ENCODE data around the gene DGKZ. TPM values are rescaled to one million over a fixed set of nuclear protein-coding genes. Genes with fewer than 3 reads are reported as not detected.
"Not testable (repeated sequence)": the region's sequence is repeated elsewhere in the genome, so short reads cannot be mapped to it uniquely, and the experiment has no call there.

DGKZ gene
- total and polyA plus RNA-seq, 4 donors = 33.3 to 63.2 (median 44.1) TPM

GRCh38 chr11:46369458-46370152 lies 22.3 kb downstream of the DGKZ start:
- Histone ChIP-seq H3K4me1 (ENCODE audit: control insufficient read depth in 5 of 5, insufficient read depth in 5 of 5, low read length in 5 of 5) (peaks cover 0 to 14% (median 3%) of the 10 kb centered on the region in 5 donors), H3K27me3 (ENCODE audit: control insufficient read depth in 3 of 3, insufficient read depth in 3 of 3, low read length in 2 of 3) (no peaks in the 10 kb centered on the region), H3K36me3 (ENCODE audit: control insufficient read depth in 4 of 4, insufficient read depth in 4 of 4, low read length in 4 of 4) (peaks cover 0 to 53% (median 4%) of the 10 kb centered on the region in 4 donors), H3K4me3 (no peak overlapping the region), H3K27ac (ENCODE audit: low read depth in 1 of 2, low read length in 1 of 2) (no peak overlapping the region), H3K9me3 (ENCODE audit: control insufficient read depth in 4 of 4, insufficient read depth in 3 of 4, low read length in 3 of 4) (no peaks in the 10 kb centered on the region), H3K9ac (ENCODE audit: insufficient read depth in 1 of 2, low read length in 2 of 2) (no peak overlapping the region)
- DNase-seq (peak; percentile 67 to 76 (median 70)), ATAC-seq (ENCODE audit: insufficient read depth, low FRiP score) (peak; percentile 48)
- WGBS, 2 donors = 70 to 79% methylated on average over 25 of the region's 25 CpGs
- TF ChIP-seq CTCF (IDR thresholded peaks at IDR 0.05; ENCODE audit: control extremely low read depth, extremely low read depth) = peak; percentile 50

- no peak overlapping the region for H3K4me3 ChIP-seq
- WGBS, 2 donors = 69 to 86% methylated on average over 13 of the region's 13 CpGs
- ATAC-seq (ENCODE audit: insufficient read depth, low FRiP score) = no peak
- H3K27me3 ChIP-seq (ENCODE audit: control insufficient read depth in 3 of 3, insufficient read depth in 3 of 3, low read length in 2 of 3) = no peaks in the 10 kb centered on the region
- peaks cover 0 to 14% (median 3%) of the 10 kb centered on the region in 5 donors for H3K4me1 ChIP-seq (ENCODE audit: control insufficient read depth in 5 of 5, insufficient read depth in 5 of 5, low read length in 5 of 5)
- H3K27ac ChIP-seq (ENCODE audit: low read depth in 1 of 2, low read length in 1 of 2) = no peak overlapping the region
- no peaks in the 10 kb centered on the region for H3K9me3 ChIP-seq (ENCODE audit: control insufficient read depth in 4 of 4, insufficient read depth in 3 of 4, low read length in 3 of 4)
- peak in 1 of 3 donors; percentile 43 for DNase-seq
- no peak overlapping the region for H3K9ac ChIP-seq (ENCODE audit: insufficient read depth in 1 of 2, low read length in 2 of 2)
- H3K36me3 ChIP-seq (ENCODE audit: control insufficient read depth in 4 of 4, insufficient read depth in 4 of 4, low read length in 4 of 4) = peaks cover 3 to 59% (median 6%) of the 10 kb centered on the region in 4 donors
- TF ChIP-seq CTCF (IDR thresholded peaks at IDR 0.05; ENCODE audit: control extremely low read depth, extremely low read depth) = no peak
Measured at GRCh38 chr11:46370253-46370652, 23.0 kb downstream of the DGKZ start.

- WGBS, 2 donors = 95% methylated on average over 19 of the region's 19 CpGs
Measured at GRCh38 chr11:46371262-46371661, 24.0 kb downstream of the DGKZ start.

GRCh38 chr11:46372086-46372485 lies 24.8 kb downstream of the DGKZ start:
- Histone ChIP-seq H3K9ac (ENCODE audit: insufficient read depth in 1 of 2, low read length in 2 of 2) (no peak overlapping the region), H3K27ac (ENCODE audit: low read depth in 1 of 2, low read length in 1 of 2) (no peak overlapping the region), H3K27me3 (ENCODE audit: control insufficient read depth in 3 of 3, insufficient read depth in 3 of 3, low read length in 2 of 3) (no peaks in the 10 kb centered on the region), H3K4me3 (no peak overlapping the region), H3K9me3 (ENCODE audit: control insufficient read depth in 4 of 4, insufficient read depth in 3 of 4, low read length in 3 of 4) (no peaks in the 10 kb centered on the region), H3K36me3 (ENCODE audit: control insufficient read depth in 4 of 4, insufficient read depth in 4 of 4, low read length in 4 of 4) (peaks cover 5 to 72% (median 6%) of the 10 kb centered on the region in 4 donors), H3K4me1 (ENCODE audit: control insufficient read depth in 5 of 5, insufficient read depth in 5 of 5, low read length in 5 of 5) (peaks cover 0 to 12% (median 1%) of the 10 kb centered on the region in 5 donors)
- peak in 2 of 3 donors; percentile 58 to 71 for DNase-seq
- WGBS, 2 donors = 85 to 89% methylated on average over 10 of the region's 10 CpGs
- TF ChIP-seq CTCF (IDR thresholded peaks at IDR 0.05; ENCODE audit: control extremely low read depth, extremely low read depth) = no peak
- ATAC-seq (ENCODE audit: insufficient read depth, low FRiP score) = no peak

More at GRCh38 chr11:46371262-46371661, 24.0 kb downstream of the DGKZ start:
- ATAC-seq (ENCODE audit: insufficient read depth, low FRiP score); H3K27ac ChIP-seq (ENCODE audit: low read depth in 1 of 2, low read length in 1 of 2); H3K9me3 ChIP-seq (ENCODE audit: control insufficient read depth in 4 of 4, insufficient read depth in 3 of 4, low read length in 3 of 4); DNase-seq; H3K27me3 ChIP-seq (ENCODE audit: control insufficient read depth in 3 of 3, insufficient read depth in 3 of 3, low read length in 2 of 3); H3K9ac ChIP-seq (ENCODE audit: insufficient read depth in 1 of 2, low read length in 2 of 2); H3K4me3 ChIP-seq: not testable (repeated sequence)
- peaks cover 5 to 67% (median 6%) of the 10 kb centered on the region in 4 donors for H3K36me3 ChIP-seq (ENCODE audit: control insufficient read depth in 4 of 4, insufficient read depth in 4 of 4, low read length in 4 of 4)
- H3K4me1 ChIP-seq (ENCODE audit: control insufficient read depth in 5 of 5, insufficient read depth in 5 of 5, low read length in 5 of 5) = peaks cover 0 to 14% (median 3%) of the 10 kb centered on the region in 5 donors

GRCh38 chr11:46372501-46372900 lies 25.2 kb downstream of the DGKZ start:
- WGBS, 2 donors = 94 to 95% methylated on average over 15 of the region's 15 CpGs
- not testable (repeated sequence) for DNase-seq

More at GRCh38 chr11:46372501-46372900, 25.2 kb downstream of the DGKZ start:
- not testable (repeated sequence) for ATAC-seq (ENCODE audit: insufficient read depth, low FRiP score); H3K9ac ChIP-seq (ENCODE audit: insufficient read depth in 1 of 2, low read length in 2 of 2); H3K27me3 ChIP-seq (ENCODE audit: control insufficient read depth in 3 of 3, insufficient read depth in 3 of 3, low read length in 2 of 3); H3K27ac ChIP-seq (ENCODE audit: low read depth in 1 of 2, low read length in 1 of 2); H3K4me1 ChIP-seq (ENCODE audit: control insufficient read depth in 5 of 5, insufficient read depth in 5 of 5, low read length in 5 of 5); H3K4me3 ChIP-seq; H3K9me3 ChIP-seq (ENCODE audit: control insufficient read depth in 4 of 4, insufficient read depth in 3 of 4, low read length in 3 of 4)
- H3K36me3 ChIP-seq (ENCODE audit: control insufficient read depth in 4 of 4, insufficient read depth in 4 of 4, low read length in 4 of 4) = peaks cover 5 to 76% (median 6%) of the 10 kb centered on the region in 4 donors

Data from lung (tissue), 12 donors.